GM13977 (cell line): ENCODE measurements around the gene CCDC121.

Experiments used
- DNase-seq: peaks from one replicate; pipeline ENCODE4 v3.0.0; 2012; ENCODE audit warnings: low spot score
- in situ Hi-C: fragments of 300-500 bp; cut with MboI; formaldehyde crosslinking; loops from one replicate; pipeline ENCODE4 v1.12.0; 2022; ENCODE audit warnings: low sequenced_read_pairs, low pct_unique_long_range_greater_than_20kb, mixed read lengths, inconsistent platforms; ENCODE audit not compliant: unreplicated experiment
- TF ChIP-seq, protein P1 (sequence below): IDR thresholded peaks from 2 replicates; pipeline ENCODE4 v1.5.1; 2012; ENCODE audit warnings: mild to moderate bottlenecking, control low read depth; ENCODE audit not compliant: insufficient read depth; ENCODE audit errors: extremely low read depth, missing control alignments

The CCDC121 gene

DNA sequence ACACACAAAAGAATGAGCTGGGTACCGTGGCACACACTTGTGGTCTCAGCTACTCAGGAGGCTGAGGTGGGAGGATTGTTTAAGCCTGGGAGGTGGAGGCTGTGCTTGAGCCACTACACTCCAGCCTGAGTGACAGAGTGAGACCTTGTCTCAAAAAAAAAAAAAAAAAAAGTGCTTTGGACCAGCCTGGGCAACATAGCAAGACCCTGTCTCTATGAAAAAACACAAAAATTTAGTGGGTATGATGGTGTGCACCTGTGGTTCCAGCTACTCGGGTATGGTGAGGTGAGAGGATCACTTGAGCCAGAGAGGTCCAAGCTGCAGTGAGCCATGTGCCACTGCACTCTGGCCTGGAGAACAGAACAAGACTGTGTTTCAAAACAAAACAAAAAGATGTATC, 35.6 kb downstream of the CCDC121 start:
- in situ Hi-C loops: no loop called here
- TF ChIP-seq, protein P1, sequence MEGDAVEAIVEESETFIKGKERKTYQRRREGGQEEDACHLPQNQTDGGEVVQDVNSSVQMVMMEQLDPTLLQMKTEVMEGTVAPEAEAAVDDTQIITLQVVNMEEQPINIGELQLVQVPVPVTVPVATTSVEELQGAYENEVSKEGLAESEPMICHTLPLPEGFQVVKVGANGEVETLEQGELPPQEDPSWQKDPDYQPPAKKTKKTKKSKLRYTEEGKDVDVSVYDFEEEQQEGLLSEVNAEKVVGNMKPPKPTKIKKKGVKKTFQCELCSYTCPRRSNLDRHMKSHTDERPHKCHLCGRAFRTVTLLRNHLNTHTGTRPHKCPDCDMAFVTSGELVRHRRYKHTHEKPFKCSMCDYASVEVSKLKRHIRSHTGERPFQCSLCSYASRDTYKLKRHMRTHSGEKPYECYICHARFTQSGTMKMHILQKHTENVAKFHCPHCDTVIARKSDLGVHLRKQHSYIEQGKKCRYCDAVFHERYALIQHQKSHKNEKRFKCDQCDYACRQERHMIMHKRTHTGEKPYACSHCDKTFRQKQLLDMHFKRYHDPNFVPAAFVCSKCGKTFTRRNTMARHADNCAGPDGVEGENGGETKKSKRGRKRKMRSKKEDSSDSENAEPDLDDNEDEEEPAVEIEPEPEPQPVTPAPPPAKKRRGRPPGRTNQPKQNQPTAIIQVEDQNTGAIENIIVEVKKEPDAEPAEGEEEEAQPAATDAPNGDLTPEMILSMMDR: no peak
- no peak for DNase-seq

DNA sequence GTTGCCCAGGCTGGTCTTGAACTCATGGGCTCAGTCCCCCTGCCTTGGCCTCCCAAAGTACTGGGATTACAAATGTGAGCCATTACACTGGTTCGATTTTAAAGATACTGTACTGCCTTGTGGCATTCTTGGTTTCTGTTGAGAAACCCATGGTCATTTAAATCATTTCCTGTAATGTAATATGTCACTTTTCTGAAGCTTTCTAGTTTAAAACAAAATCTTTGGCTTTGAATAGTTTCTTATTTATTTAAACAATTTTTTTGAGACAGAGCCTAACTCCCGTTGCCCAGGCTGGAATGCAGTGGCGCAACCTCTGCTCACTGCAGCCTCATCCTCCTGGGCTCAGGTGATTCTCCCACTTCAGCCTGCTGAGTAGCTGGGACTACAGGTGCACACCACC, 37.1 kb downstream of the CCDC121 start:
- in situ Hi-C loops: no loop called here
- TF ChIP-seq, protein P1: no peak
- DNase-seq: no peak

DNA sequence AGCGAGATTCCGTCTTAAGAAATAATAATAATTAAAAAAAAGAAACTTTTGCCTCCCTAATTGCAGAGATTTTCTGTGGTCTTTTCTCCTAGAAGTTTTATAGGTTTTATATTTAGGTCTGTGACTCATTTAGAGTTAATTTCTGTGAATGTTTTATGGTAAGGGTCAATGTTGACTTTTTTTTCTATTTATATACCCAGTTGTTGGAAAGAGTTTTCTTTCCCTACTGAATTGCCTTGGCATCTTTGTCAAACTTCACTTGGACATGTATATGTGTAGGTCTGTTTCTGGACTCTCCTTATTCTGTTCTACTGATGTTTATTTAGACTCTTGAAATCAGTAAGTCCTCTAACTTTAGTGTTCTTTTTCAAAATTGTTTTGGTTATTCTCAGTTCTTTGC, 40.5 kb downstream of the CCDC121 start:
- in situ Hi-C loops: no loop called here
- no peak for DNase-seq
- TF ChIP-seq, protein P1: no peak

DNA sequence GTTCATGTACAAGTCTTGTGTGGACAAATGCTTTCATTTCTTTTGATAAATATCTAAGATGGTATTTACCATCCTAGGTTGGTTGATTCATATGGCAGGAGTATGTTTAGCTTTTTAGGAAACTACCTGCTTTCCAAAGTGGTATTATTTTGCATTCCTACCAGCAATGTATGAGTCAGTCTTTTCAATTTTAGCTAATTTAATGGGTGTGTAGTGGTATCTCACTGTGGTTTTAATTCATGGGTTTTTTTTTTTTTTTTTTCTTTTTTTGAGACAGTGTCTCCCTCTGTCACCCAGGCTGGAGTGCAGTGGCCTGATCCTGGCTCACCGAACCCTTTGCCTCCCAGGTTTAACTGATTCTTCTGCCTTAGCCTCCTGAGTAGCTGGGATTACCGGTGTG, 41.8 kb downstream of the CCDC121 start:
- no peak for DNase-seq
- TF ChIP-seq, protein P1: no peak
- in situ Hi-C loops: no loop called here

DNA sequence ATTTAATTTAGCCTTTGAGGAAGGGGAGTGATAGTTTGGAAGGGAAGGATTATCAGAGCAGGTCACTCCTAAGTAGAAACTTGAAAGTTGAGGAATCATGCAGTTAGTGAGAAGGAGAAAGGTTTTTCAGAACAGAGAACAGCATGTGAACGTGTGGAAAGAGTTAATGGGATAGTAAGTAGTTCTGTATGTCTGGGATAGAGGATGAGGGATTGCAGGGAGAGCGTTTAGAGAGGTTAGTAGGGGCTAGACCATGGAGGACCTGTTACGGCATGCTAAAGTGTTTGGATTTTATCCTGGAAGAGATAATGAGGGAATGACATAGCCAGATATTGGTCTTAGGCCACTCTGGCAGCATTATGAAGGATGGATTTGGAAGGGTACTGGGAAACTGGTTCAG, 44.2 kb downstream of the CCDC121 start:
- in situ Hi-C loops: no loop called here
- TF ChIP-seq, protein P1: no peak
- no peak for DNase-seq

DNA sequence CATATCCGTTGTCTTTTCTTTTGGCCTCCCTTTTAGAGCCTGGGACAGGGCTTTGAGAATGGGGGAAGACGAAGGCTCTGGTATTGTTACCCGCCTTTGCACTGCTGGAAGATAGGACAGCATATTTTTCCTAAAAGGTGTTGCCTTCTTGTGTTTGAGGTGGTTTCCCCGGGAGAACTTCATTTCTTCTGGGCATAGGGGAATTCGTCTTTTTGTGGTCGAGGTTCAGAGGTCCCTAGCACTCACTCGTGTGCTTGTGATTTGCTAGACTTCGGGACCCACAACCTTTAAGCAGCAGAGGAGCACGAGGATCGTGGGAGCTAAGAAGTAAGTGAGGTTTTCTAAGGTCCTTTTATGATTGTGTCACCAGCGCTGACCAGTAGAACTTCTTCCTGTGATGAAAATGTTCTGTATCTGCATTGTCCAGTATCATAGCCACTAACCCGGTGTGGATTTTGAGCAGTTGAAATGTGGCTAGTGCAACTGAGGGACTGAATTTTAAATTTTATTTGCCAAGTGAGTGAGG, 45.4 kb downstream of the CCDC121 start:
- DNase-seq: no peak
- TF ChIP-seq, protein P1: no peak
- in situ Hi-C loops: no loop called here
